ENCODE measurements around the gene PARD3B.

The PARD3B gene

DNA sequence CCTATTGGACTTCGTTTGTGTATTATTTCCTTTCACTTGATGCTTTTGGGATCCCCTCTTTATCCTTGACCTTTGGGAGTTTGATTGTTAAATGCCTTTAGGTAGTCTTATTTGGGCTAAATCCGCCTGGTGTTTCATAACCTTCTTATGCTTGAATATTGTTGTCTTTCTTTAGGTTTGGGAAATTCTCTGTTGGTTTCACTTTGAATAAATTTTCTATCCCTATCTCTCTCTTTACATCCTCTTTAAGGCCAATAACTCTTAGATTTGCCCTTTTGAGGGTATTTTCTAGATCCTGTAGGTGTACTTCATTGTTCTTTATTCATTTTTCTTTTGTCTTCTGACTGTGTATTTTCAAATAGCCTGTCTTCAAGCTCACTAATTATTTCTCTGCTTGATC, 354.7 kb downstream of the PARD3B start:
- FAIRE-seq (no peak), DNase-seq (ENCODE audit: insufficient read length, low spot score) (no peak)
- TF ChIP-seq, protein P1, sequence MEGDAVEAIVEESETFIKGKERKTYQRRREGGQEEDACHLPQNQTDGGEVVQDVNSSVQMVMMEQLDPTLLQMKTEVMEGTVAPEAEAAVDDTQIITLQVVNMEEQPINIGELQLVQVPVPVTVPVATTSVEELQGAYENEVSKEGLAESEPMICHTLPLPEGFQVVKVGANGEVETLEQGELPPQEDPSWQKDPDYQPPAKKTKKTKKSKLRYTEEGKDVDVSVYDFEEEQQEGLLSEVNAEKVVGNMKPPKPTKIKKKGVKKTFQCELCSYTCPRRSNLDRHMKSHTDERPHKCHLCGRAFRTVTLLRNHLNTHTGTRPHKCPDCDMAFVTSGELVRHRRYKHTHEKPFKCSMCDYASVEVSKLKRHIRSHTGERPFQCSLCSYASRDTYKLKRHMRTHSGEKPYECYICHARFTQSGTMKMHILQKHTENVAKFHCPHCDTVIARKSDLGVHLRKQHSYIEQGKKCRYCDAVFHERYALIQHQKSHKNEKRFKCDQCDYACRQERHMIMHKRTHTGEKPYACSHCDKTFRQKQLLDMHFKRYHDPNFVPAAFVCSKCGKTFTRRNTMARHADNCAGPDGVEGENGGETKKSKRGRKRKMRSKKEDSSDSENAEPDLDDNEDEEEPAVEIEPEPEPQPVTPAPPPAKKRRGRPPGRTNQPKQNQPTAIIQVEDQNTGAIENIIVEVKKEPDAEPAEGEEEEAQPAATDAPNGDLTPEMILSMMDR (IDR thresholded peaks at IDR 0.05; ENCODE audit: insufficient read depth, missing control alignments): no peak

DNA sequence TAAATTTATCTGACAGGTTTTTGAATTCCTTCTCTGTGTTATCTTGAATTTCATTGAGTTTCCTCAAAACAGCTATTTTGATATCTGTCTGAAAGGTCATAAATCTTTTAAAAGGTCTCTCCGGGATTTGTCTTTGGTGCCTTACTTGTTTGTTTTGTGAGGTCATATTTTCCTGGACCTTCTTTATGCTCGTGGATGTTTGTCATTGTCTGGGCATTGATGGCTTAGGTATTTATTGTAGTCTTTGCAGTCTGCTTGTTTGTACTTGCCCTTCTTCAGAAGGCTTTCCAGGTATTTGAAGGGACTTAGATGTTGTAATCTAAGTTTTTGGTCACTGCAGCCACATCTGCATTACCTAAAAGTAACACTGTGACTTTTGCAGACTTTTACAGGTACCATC, 355.2 kb downstream of the PARD3B start:
- DNase-seq (ENCODE audit: insufficient read length, low spot score) (no peak), FAIRE-seq (no peak)
- TF ChIP-seq, protein P1 (IDR thresholded peaks at IDR 0.05; ENCODE audit: insufficient read depth, missing control alignments): no peak

DNA sequence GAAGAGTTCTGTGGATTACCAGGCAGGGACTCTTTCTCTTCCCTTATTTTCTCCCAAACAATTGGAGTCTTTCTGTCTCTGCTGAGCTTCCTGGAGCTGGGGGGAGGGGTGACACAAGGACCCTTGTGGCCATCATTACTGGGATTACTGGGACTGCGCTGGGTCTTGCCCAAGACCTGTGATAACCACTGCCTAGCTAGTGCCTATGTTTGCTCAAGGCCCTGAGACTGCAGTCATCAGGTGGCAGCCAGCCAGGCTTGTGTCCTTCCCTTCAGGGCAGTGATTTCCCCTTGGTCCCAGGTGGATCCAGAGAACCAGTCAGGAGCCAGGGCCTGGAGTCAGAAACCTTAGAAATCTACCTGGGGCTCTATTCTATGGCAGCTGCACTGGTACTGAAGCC, 355.6 kb downstream of the PARD3B start:
- DNase-seq (ENCODE audit: insufficient read length, low spot score) (no peak), FAIRE-seq (no peak)
- TF ChIP-seq, protein P1 (IDR thresholded peaks at IDR 0.05; ENCODE audit: insufficient read depth, missing control alignments): no peak

DNA sequence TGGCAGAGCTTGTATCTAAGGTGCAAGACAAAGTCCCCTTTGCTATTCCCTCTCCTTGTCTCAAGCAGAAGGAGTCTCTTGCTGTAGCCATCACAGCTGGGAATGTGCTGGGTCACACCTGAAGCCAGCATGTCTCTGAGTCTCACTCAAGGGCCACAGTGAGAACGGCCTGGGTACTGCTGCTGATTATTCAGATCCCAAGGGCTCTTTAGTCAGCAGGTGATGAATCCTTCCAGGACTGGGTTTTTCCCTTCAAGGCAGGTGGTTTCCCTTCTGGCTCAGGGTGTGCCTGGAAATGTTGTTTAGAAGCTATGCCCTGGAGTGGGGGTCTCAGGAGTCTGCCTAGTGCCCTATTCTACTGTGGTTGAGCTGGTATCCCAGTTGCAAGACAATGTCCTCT, 356.3 kb downstream of the PARD3B start:
- DNase-seq (ENCODE audit: insufficient read length, low spot score) (no peak), FAIRE-seq (no peak)
- TF ChIP-seq, protein P1 (IDR thresholded peaks at IDR 0.05; ENCODE audit: insufficient read depth, missing control alignments): no peak

DNA sequence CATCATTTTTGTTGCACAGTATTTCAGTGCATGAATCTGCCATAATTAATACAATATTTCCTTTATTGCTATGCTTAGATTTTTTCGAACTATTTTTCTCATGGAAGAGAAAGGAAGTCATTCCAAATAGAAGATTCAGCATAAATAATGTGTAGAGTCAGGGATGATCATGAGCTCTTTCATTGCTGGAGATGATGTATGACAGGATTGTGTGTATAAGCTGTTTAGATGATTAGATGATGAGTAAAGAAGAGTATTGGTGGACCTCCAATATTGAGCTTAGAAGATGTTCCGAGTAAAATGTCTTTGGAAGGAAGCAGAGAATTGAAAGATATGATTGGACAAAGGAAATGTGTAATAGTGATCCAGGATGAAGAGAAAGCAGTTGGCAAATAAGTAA, 364.5 kb downstream of the PARD3B start:
- no peak for FAIRE-seq

DNA sequence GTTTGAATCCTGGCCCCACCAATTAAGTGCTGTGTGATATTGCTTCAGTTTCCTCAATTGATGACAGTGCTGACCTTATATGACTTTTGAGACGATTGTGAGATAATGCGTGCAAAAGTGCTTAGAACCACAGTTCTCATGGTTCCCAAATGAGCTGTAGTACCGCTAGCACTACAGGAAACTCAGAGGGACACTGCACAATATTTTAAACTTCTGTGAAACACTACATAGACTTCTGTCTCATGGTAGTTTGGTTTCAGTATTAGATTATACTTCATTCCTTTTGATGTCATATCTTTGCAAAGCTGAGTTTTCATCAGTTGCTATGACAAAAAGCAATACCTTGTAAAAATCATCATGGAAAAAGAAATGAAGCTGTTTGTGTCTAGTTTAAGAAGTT, 368.0 kb downstream of the PARD3B start:
- TF ChIP-seq, protein P1 (IDR thresholded peaks at IDR 0.05; ENCODE audit: insufficient read depth, missing control alignments): no peak
- no peak for DNase-seq (ENCODE audit: insufficient read length, low spot score)
- FAIRE-seq: no peak

More for the DNA sequence above, 364.5 kb downstream of the PARD3B start:
- TF ChIP-seq, protein P1 (IDR thresholded peaks at IDR 0.05; ENCODE audit: insufficient read depth, missing control alignments): no peak
- DNase-seq (ENCODE audit: insufficient read length, low spot score): no peak

DNA sequence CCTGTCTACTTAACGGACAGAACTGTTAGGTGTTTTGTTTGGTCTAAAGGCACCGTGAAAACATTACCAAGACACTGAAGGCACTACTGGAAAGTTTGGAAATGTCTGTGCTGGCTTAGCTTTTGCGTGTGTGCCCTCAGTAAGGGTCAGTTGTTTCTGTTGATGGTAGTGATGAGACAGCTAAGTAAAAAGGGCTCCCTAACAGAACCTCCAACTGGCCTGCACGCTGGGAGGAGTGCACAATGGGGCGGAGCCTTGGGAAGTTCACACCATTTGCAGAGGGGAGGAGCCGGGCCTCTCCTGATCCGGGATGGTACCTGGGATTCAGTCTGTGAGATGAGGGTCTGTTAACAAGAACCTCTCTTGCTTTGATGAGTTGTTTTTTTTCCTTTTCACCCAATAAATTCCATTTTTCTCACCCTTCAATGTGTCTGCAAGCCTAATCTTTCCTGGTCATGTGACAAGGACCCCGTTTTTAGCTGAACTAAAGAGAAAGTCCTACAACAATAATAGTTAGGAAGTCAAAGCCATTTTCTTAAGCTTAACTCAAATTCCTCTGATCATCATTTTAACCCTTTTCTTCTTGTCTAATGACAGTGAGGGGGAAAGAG, 368.7 kb downstream of the PARD3B start:
- no peak for FAIRE-seq
- TF ChIP-seq, protein P1 (IDR thresholded peaks at IDR 0.05; ENCODE audit: insufficient read depth, missing control alignments): no peak
- no peak for DNase-seq (ENCODE audit: insufficient read length, low spot score)

All from D721Med (cell line).